ENCODE measurements around the gene CTXND1. TPM values are rescaled to one million over a fixed set of nuclear protein-coding genes. Genes with fewer than 3 reads are reported as not detected.

CTXND1 gene
- total and polyA plus RNA-seq, 2 of the 8 experiments (the other 6 are each of a cell fraction or from before 2014, with no cell fraction given): 0.03 TPM; not detected in 1

GRCh38 chr15:80274996-80275395 lies 23.0 kb upstream of the CTXND1 start:
- H3K14ac ChIP-seq (ENCODE audit: insufficient read length): no peak overlapping the region

More at GRCh38 chr15:80274996-80275395, 23.0 kb upstream of the CTXND1 start:
- no peak overlapping the region for H4K8ac ChIP-seq (ENCODE audit: extremely low read depth, insufficient read depth, low read length)
- no peak overlapping the region for H2BK15ac ChIP-seq (ENCODE audit: low read length)
- H3K36me3 ChIP-seq (ENCODE audit: control insufficient read depth in 2 of 4, insufficient read depth in 4 of 4, low read length in 3 of 4): no peaks in the 10 kb centered on the region
- H3K27me3 ChIP-seq (replicated peaks in 1 of 4; ENCODE audit: control insufficient read depth in 3 of 4, extremely low read depth in 1 of 4, insufficient read depth in 3 of 4, low read length in 3 of 4): no peaks in the 10 kb centered on the region
- FAIRE-seq: no peak
- H3K23me2 ChIP-seq (ENCODE audit: low read depth, low read length): no peaks in the 10 kb centered on the region
- H2BK12ac ChIP-seq (ENCODE audit: low read depth, low read length): no peak overlapping the region
- no peaks in the 10 kb centered on the region for H3K9me3 ChIP-seq (ENCODE audit: insufficient read depth in 2 of 2, low read depth in 1 of 2, low read length in 1 of 2)
- no peak overlapping the region for H3K18ac ChIP-seq (ENCODE audit: extremely low read depth, low read length)
- H3K9ac ChIP-seq (replicated peaks in 1 of 4; ENCODE audit: extremely low read depth in 1 of 4, low read depth in 3 of 4, low read length in 3 of 4): no peak overlapping the region
- no peak overlapping the region for H3K56ac ChIP-seq (replicated peaks; ENCODE audit: insufficient read length, low read depth, low read length)
- no peak overlapping the region for H3K23ac ChIP-seq (ENCODE audit: insufficient read length)
- no peak overlapping the region for H2AFZ ChIP-seq (ENCODE audit: low read length)
- no peak overlapping the region for H2BK20ac ChIP-seq (ENCODE audit: low read length)
- H3K4me3 ChIP-seq (ENCODE audit: extremely low read depth in 1 of 4, insufficient read depth in 2 of 4, low read depth in 3 of 4, low read length in 4 of 4): no peak overlapping the region
- H2AK5ac ChIP-seq (ENCODE audit: low read depth, low read length): no peak overlapping the region
- H4K5ac ChIP-seq (ENCODE audit: insufficient read length, low read depth, low read length): no peak overlapping the region
- no peaks in the 10 kb centered on the region for H3K79me2 ChIP-seq (ENCODE audit: control insufficient read depth in 1 of 2, insufficient read depth in 2 of 2, low read length in 2 of 2)
- H3K79me1 ChIP-seq (ENCODE audit: low read depth, low read length): no peaks in the 10 kb centered on the region
- H2BK120ac ChIP-seq (replicated peaks; ENCODE audit: low read depth, low read length): no peak overlapping the region
- ChIA-PET POLR2A (ENCODE audit: partially characterized antibody) (no interaction called here), CTCF (ENCODE audit: partially characterized antibody) (interaction anchor here (0.7 to 1.4 kb wide), 2 partner anchors 20 to 32 kb away, joined by 3 to 5 read pairs; no protein-coding TSS in a partner anchor)
- no peak overlapping the region for H3K4ac ChIP-seq (replicated peaks; ENCODE audit: insufficient read length, low read depth, low read length)
- no peak overlapping the region for H3K4me2 ChIP-seq (ENCODE audit: insufficient read depth in 1 of 2, low read depth in 2 of 2, low read length in 2 of 2)
- no peaks in the 10 kb centered on the region for H3K4me1 ChIP-seq (replicated peaks in 1 of 4; ENCODE audit: control insufficient read depth in 3 of 4, insufficient read depth in 4 of 4, low read length in 3 of 4)
- DNase-seq (ENCODE audit: low read depth in 1 of 2, low spot score in 2 of 2): no peak
- TF ChIP-seq CTCF (IDR thresholded peaks at IDR 0.05; ENCODE audit: control extremely low read depth in 1 of 3, insufficient read depth in 1 of 3, low read depth in 1 of 3, low read length in 3 of 3) (no peak), RXRA (IDR thresholded peaks at IDR 0.05; ENCODE audit: insufficient read depth, low read depth, low read length) (no peak), SP1 (IDR thresholded peaks at IDR 0.05; ENCODE audit: low read depth, low read length) (no peak), RBBP5 (IDR thresholded peaks at IDR 0.05; ENCODE audit: borderline replicate concordance, low read depth, low read length) (no peak)
- no peaks in the 10 kb centered on the region for H4K20me1 ChIP-seq (replicated peaks in 1 of 2; ENCODE audit: control insufficient read depth in 1 of 2, insufficient read depth in 2 of 2, low read length in 2 of 2)
- no peak overlapping the region for H4K91ac ChIP-seq (replicated peaks; ENCODE audit: insufficient read length, low read length)
- 75% methylated on average over 1 of the region's 1 CpG; no CpG with 5 or more reads in 1 of the 2 experiments for WGBS, 2 experiments (ENCODE audit: extremely low coverage in 1 of 2, insufficient coverage in 1 of 2, insufficient read length in 1 of 2, insufficient replicate concordance in 2 of 2, low coverage in 1 of 2, low lambda C conversion rate in 2 of 2, missing lambda C conversion rate in 1 of 2)
- H3K27ac ChIP-seq (ENCODE audit: low read depth, low read length): no peak overlapping the region
- no peak overlapping the region for H2BK5ac ChIP-seq (ENCODE audit: low read depth, low read length)

Data from H1 (cell line).